Astrocyte of the cerebellum (primary cell): Measurements from ENCODE around the gene PRKACG.
"Not testable (repeated sequence)": the region's sequence is repeated elsewhere in the genome, so short reads cannot be mapped to it uniquely, and the experiment has no call there.

Source experiments
- DNase-seq: peaks from one replicate; pipeline ENCODE4 v3.0.0-alpha.2; 2011; ENCODE audit warnings: low read depth
- H3K4me3 ChIP-seq: 2 replicates; pipeline ENCODE4 v1.5.1; 2011; ENCODE audit warnings: mild to moderate bottlenecking, low read depth, low read length, moderate library complexity
- CTCF ChIP-seq: IDR thresholded peaks from 2 replicates; pipeline ENCODE4 v1.5.1; 2012; ENCODE audit warnings: low read length, low read depth, moderate library complexity, mild to moderate bottlenecking; ENCODE audit errors: missing control alignments
- in situ Hi-C: cut with HindIII; loops from 2 replicates; pipeline ENCODE4 v1.10.0; 2017; ENCODE audit warnings: low sequenced_read_pairs

Gene PRKACG

GRCh38 chr9:68995776-68996175 lies 18.1 kb downstream of the PRKACG start:
- DNase-seq = no peak
- H3K4me3 ChIP-seq = no peak overlapping the region
- TF ChIP-seq CTCF = no peak
- in situ Hi-C loops = loop anchor here (25.0 kb wide), 1 partner anchor 408 kb away; no protein-coding TSS in a partner anchor

GRCh38 chr9:68991457-68991856 lies 22.5 kb downstream of the PRKACG start:
- no peak for TF ChIP-seq CTCF
- no peak for DNase-seq
- no peak overlapping the region for H3K4me3 ChIP-seq
- in situ Hi-C loops = loop anchor here (25.0 kb wide), 1 partner anchor 404 kb away; no protein-coding TSS in a partner anchor

- H3K4me3 ChIP-seq, DNase-seq: not testable (repeated sequence)
- in situ Hi-C loops = loop anchor here (25.0 kb wide), 1 partner anchor 400 kb away; no protein-coding TSS in a partner anchor
Observed at GRCh38 chr9:68986949-68987348, 27.0 kb downstream of the PRKACG start.

- no peak overlapping the region for H3K4me3 ChIP-seq
- in situ Hi-C loops = loop anchor here (25.0 kb wide), 1 partner anchor 396 kb away; no protein-coding TSS in a partner anchor
- TF ChIP-seq CTCF = no peak
- no peak for DNase-seq
Observed at GRCh38 chr9:68983522-68984424, 30.1 kb downstream of the PRKACG start.

GRCh38 chr9:68983008-68983411 lies 30.9 kb downstream of the PRKACG start:
- in situ Hi-C loops = loop anchor here (25.0 kb wide), 1 partner anchor 396 kb away; no protein-coding TSS in a partner anchor

GRCh38 chr9:68981789-68982188 lies 32.1 kb downstream of the PRKACG start:
- TF ChIP-seq CTCF = no peak
- DNase-seq = no peak
- in situ Hi-C loops = loop anchor here (25.0 kb wide), 1 partner anchor 394 kb away; no protein-coding TSS in a partner anchor
- no peak overlapping the region for H3K4me3 ChIP-seq

More at GRCh38 chr9:68983008-68983411, 30.9 kb downstream of the PRKACG start:
- no peak overlapping the region for H3K4me3 ChIP-seq
- DNase-seq = no peak
- TF ChIP-seq CTCF = no peak
